GM11168 (cell line): ENCODE results near the gene RAD51.
"Not testable (repeated sequence)": the region's sequence is repeated elsewhere in the genome, so short reads cannot be mapped to it uniquely, and the experiment has no call there.

Experiments used
- in situ Hi-C: fragments of 300-500 bp; cut with MboI; formaldehyde crosslinking; loops from one replicate; pipeline ENCODE4 v1.12.0; 2022; ENCODE audit warnings: low sequenced_read_pairs; ENCODE audit not compliant: unreplicated experiment

The RAD51 gene

DNA sequence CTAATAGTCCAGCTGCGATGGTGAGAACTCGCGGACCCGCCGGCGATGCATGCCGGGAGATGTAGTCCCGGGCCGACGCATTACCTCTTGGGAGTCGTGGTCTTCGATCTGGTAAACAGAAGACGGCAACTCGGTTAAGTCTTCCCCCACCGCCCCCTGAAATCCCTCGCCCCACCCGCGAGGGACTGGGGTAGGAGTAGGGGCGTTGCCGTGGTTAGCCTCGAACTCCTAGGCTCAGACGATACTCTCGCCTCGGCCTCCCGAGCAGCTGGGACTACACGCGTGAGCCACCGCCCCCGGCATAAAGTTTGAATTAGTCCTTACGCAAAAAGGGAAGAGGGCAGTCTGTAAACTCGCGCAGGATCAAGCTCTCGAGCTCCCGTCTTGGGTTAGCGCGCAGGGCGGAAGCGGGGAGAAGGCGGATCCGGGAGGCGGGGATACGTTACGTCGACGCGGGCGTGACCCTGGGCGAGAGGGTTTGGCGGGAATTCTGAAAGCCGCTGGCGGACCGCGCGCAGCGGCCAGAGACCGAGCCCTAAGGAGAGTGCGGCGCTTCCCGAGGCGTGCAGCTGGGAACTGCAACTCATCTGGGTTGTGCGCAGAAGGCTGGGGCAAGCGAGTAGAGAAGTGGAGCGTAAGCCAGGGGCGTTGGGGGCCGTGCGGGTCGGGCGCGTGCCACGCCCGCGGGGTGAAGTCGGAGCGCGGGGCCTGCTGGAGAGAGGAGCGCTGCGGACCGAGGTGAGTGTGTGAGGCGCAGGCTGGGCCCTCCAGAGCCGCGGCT is at the start of gene RAD51:
Gene RAD51, plus strand, starts transcription at position 487 of the 781 bp plus-strand sequence. CDS start 3,585 bp downstream, outside the sequence.
- in situ Hi-C loops: no loop called here

DNA sequence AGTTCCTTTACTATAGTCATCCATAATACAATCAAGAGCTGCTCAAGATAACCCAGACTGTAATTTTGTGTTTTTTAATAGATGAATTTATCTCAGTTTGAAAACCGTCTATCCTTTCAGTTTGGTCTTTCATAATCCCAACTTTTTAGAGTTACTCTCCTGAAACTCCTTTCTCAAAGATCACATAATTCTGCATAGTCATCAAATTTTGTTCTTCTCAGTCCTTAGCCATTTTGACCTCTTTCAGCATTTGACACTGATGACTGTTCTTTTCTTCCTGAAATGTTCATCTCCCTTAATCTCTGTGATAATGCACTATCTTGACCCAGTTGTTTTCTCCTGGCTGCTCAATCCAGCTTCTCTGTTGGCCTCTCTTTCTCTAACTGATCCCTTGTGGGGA is 47.5 kb upstream of the RAD51 start:
- in situ Hi-C loops: no loop called here

DNA sequence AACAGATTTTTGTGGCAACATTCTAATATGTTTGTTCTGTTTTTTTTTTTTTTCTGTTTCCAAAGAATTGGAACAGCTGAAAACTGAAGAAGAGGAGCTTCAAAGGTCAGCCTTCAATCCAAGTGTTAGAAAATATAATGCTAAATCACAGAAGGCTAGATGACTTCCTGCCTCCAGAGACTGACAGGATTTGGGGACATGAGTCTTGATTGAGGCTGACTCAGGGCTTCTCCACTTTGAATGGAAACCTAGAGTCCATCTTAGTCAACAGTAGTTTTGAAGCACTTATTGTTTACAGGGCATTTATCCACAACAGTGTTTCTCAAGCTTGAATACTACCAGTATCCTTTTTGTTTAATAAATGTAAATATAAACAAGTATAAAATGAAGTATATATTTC is 44.5 kb upstream of the RAD51 start:
- in situ Hi-C loops: no loop called here

DNA sequence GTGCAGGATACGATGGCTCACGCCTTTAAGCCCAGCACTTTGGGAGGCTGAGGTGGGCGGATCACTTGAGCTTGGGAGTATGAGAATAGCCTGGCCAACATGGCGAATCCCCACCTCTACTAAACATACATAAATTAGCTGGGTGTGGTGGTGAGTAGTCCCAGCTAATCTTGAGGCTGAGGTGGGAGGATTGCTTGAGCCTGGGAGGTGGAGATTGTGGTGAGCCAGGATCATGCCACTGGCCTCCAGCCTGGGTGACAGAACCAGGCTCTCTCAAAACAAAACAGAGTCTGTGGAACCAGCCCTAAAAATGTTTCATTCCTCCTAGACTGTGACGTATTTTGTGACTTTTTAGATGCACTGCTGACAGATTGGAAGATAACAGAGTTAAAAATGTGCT is 34.3 kb upstream of the RAD51 start:
- in situ Hi-C loops: no loop called here

DNA sequence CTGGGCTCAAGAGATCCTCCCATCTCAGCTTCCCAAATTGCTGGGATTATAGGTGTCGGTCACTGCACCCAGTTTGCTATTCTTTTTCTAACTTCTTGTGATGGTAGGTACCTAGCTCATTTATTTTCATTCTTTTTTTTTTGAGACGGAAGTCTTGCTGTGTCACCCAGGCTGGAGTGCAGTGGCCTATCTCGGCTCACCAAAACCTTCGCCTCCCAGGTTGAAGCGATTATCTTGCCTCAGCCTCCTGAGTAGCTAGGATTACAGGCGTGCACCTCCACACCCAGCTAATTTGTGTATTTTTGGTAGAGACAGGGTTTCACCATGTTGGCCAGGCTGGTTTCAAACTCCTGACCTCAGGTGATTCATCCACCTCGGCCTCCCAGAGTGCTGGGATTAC is 30.1 kb upstream of the RAD51 start:
- in situ Hi-C loops: no loop called here

DNA sequence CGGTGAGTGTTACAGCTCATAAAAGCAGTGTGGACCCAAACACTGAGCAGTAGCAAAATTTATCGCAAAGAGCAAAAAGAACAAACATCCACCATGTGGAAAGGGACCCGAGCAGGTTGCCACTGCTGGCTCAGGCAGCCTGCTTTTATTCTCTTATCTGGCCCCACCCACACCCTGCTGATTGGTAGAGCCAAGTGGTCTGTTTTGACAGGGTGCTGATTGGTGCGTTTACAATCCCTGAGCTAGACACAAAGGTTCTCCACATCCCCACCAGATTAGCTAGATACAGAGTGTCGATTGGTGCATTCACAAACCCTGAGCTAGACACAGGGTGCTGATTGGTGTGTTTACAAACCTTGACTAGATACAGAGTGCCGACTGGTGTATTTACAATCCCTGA is 18.7 kb upstream of the RAD51 start:
- in situ Hi-C loops: not testable (repeated sequence)

DNA sequence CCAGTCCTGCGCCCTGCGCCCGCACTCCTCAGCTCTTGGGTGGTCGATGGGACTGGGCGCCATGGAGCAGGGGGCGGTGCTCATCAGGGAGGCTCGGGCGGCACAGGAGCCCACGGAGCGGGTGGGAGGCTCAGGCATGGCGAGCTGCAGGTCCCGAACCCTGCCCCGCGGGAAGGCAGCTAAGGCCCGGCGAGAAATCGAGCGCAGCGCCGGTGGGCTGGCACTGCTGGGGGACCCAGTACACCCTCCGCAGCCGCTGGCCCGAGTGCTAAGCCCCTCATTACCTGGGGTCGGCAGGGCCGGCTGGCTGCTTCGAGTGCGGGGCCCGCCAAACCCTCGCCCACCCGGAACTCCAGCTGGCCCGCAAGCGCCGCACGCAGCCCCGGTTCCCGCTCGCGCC is 18.1 kb upstream of the RAD51 start:
- in situ Hi-C loops: not testable (repeated sequence)

DNA sequence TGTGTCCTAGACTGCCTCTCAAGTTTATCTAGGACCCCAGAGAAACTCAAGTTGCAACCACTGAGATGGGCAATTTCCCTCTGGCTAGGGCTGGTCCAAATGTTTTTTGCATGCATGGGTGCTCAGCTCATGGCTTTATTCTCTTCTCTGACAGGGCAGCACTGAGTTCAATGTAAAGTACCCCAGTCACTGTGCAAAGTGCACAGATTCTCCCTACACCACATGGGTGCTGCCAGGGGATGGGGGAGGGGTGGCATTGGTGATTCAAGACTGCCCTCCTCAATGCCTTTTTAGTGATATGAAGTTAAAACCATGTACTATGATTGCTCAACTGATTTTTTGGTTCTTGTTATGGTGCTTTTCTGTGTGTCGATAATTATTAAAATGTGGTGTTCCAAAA is 14.8 kb upstream of the RAD51 start:
- in situ Hi-C loops: no loop called here

DNA sequence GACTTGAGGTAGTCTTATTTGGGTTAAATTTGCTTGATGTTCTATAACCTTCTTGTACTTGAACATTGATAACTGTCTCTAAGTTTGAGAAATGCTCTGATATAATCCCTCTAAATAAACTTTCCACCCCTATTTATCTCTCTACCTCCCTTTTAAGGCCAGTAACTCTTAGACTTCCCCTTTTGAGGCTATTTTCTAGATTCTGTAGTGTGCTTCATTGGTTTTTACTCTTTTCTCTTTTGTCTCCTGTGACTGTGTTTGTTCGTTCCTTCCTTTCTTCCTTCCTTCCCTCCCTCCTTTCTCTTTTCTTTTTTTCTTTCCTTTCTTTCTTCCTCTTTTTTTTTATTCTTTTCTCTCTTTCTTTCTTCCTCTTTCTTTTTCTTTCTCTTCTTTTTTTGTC is 14.0 kb upstream of the RAD51 start:
- in situ Hi-C loops: not testable (repeated sequence)

DNA sequence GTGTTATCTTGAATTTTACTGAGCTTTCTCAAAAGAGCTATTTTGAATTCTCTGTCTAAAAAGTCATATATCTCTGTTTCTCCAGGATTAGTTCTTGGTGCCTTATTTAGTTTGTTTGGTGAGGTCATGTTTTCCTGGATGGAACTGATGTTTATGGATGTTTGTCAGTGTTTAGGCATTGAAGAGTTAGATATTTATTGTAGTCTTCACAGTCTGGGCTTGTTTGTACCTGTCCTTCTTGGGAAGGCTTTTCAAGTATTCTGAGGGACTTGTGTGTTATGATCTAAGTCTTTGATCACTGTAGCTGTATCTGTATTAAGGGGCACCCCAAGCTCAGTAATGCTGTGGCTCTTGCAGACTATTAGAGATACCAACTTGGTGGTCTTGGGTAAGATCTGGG is 10.6 kb upstream of the RAD51 start:
- in situ Hi-C loops: no loop called here

DNA sequence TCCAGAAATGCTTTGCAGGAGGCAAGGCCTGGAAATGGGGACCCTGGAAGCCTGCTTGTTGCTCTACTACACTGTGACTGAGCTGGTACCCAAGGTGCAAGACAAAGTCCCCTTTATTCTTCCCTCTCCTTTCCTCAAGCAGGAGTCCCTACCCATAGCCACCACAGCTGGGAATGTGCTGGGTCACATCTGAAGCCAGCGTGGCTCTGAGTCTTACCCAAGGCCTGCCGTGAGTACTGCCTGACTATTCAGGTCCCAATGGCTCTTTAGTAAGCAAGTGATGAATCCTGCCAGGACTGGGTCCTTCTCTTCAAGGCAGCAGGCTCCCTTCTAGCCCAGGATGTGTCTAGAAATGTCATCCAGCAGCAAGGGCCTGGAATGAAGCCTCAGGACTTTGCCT is 9.6 kb upstream of the RAD51 start:
- in situ Hi-C loops: no loop called here

DNA sequence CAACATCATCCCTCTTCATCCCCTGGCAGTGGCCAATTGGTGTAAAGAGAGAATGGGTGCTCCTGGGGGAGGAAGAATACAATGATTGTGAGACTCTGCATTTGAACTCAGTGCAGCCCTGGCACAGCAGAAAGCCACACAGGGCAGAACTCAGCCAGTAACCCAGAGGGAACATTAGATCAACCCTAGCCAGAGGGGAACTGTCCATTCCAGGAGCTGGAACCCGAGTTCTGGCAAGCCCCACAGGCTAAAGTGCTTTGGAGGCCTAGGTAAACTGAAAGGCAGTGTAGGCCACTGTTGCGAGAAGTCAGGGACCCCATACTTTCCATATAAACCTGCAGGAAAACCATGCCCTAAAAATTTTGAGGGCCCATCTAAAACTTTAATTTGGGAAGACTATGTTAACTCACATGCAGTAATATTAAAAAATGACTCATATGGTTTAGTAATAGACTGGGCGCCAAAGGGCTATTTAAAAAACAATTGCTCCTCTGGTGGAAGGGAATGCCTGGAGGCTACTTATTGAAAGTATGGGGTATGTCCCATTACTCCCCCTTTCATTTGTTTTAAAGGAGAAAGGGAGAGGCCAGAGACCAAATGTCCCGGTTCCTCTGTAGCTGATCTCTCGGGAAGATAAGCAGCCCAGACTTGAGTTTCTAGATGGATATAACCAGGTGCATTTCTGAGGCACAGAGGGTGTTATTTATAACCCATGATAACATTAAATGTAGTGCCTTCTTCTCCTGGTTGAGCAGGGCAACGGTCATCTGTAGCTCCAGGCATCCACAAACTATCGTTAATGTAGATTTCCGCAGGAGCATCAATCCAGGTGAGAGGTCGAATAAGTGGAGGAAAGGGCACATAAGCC is 5.8 kb upstream of the RAD51 start:
- in situ Hi-C loops: no loop called here

DNA sequence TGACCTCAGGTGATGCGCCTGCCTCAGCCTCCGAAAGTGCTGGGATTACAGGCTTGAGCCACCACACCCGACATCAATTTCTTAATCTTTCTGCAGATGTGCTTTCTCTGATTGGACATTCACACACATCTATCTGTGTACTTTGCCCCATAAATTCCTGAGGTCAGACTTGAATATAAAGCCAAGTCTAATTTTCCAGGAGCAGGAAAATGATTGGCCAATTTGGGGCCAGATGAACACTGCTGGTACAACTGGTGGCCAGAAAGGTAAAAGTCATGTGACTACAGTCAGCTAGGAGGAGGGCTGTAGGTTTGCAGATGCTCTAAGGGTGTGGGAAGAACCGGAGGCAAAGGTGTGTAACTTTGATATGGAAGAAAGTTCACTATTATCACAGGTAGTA is 3.2 kb upstream of the RAD51 start:
- in situ Hi-C loops: no loop called here

DNA sequence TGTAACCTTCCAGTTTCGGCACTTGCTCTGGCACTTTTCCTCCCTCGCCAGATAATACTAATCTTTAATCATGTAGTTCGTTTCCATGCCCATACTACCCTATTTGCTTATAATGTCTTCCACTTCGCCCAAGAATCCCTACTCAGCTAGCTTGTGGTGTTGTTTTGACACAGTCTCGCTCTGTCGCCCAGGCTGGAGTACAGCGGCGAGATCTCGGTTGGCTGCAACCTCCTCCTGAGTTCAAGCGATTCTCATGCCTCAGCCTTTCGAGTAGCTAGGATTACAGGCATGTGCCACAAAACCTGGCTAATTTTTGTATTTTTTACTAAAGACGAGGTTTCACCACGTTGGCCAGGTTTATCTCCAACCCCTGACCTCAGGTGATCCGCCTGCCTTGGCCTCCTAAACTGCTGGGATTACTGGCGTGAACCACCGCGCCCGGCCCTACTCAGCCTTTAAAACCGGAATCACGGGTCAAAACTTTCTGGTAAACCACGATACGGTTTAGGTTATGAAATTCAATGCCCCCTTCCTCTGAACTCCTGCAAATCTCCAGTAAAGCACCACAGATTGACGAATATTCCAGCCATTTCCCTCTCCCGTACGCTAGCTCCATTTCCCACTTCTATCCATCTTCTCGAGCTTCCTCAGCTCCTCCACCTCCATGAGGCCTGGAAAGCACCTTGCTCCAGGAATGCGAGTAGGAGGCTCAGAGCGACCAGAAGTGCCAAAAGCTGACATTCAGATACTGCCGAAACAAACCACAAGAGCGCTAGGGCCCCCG is 878 bp upstream of the RAD51 start:
- in situ Hi-C loops: no loop called here

DNA sequence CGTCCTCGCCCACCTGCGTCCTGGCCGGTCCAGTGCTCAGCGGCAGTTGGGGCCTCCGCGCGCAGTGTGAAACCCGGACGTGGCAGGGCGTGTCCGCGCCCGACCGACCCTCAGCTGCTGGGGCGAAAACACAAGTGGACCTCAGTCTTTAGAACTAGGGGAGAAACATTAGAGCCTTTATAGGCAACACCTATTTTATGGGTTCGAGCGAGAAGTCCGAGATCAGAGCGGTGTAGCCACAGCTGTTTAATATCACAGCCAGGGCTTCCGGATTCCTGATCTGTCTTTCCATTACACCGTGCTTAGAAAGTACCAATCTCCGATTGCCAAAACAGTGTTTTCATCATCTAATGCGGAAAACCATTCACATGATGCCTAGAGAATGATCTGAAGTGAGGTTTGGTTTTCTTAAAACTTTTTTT is 506 bp downstream of the RAD51 start:
- in situ Hi-C loops: no loop called here

DNA sequence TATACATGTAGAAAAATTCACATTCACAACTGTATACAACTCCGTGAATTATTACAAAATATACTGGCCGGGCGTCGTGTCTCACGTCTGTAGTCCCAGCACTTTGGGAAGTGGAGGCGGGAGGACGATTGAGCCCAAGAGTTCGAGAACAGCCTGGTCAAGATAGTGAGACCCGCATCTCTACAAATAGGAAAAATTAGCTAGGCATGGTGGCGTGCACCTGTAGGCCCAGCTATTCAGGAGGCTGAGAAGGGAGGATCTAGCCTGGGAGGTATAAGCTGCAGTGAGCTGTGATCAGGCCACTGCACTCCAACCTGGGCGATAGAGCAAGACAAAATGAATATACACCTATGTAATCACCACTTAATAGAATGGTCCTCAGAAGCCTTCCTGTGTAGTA is 1.3 kb downstream of the RAD51 start:
- in situ Hi-C loops: no loop called here

DNA sequence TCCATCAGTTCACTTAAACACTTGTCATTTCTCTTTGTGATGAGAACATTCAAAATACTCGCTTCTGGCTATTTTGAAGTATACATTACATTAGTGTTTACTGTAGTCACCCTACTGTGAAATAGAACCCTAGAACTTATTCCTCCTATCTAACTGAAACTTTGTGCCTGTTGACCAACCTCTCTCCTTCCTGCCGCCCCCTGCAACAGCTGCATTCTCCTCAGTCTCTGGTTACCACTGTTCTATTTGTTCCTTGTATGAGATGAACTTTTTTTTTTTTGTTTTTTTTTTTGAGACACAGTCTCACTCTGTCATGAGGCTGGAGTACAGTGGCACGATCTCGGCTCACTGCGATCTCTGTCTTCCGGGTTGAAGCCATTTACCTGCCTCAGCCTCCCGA is 2.9 kb downstream of the RAD51 start:
- in situ Hi-C loops: no loop called here

DNA sequence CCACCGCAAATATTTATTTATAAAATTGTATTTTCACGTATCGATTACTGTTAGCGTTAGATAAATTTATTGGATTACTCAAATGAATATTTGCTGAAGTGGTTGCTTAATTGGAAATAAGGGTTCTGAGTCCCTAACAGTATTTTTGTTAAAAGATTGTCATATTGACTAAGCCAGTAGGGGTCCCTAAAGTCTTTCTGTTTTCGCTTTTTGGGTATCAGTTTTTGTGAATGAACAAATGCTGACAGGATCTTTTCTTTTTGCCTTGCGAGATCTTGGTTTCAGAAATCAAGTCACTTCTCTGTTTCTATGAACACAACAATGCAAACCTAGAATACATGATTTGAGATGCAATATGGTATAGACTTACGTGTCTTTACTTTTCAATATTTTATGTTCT is 7.1 kb downstream of the RAD51 start:
- in situ Hi-C loops: loop anchor here (5.0 kb wide), 1 partner anchor 85 kb away; no protein-coding TSS in a partner anchor

DNA sequence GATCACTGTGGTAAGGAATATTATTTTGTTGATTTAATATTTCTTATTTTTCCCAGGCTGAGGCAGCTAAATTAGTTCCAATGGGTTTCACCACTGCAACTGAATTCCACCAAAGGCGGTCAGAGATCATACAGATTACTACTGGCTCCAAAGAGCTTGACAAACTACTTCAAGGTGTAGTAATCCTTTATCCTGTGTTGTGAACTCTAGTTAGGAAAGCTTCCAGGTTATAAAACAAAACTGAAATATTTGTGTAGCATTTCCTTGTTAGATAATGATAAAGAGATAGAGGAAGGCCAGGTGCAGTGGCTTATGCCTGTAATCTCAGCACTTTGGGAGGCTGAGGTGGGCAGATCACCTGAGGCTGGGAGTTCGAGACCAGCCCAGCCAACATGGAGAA is 11.1 kb downstream of the RAD51 start:
- in situ Hi-C loops: no loop called here

DNA sequence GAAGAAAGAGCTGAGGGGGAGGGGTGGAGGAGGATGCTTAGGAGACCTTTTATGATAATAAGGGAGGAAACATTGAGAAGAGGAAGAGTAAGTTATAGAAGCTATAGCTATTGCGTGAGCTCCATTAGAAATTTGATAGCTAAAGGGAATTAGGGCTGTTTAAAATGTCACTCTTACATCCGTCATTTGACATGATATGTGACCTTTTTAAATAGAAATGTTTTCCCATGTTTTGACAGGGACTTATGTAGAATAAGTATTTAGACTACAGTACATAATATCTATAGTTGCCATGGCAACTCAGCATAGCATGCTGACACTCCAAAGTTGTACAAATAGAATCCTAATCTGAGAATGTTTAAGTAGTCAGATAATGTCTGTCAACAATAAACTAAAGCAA is 19.2 kb downstream of the RAD51 start:
- in situ Hi-C loops: no loop called here

DNA sequence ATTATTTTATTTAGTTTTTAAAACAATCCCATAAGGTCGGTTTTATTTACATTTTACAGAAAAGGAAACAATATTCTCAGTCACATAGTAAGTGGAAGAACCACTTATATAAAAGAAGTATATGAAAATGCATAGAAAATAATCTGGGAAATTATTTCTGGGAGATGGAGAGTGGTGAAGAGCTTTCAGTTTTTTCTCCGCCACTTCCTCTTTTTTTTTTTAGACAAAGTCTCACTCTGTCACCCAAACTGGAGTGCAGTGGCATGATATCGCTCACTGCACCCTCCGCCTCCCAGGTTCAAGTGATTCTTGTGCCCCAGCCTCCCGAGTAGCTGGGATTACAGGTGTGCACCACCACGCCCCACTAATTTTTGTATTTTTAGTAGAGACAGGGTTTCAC is 21.2 kb downstream of the RAD51 start:
- in situ Hi-C loops: no loop called here
